Immature natural killer cell (primary cell): ENCODE results near the gene EPS8L3. TPM values are rescaled to one million over a fixed set of nuclear protein-coding genes. Genes with fewer than 3 reads are reported as not detected.
A peak's percentile ranks its signal among the peaks of the same experiment; 100 is the strongest.

Experiments used
- DNase-seq, 3 donors: peaks; one replicate each; pipeline ENCODE4 v3.0.0; 2022; ENCODE audit warnings: mixed read lengths in 1 of 3
- H3K27ac Mint-ChIP-seq, 6 donors: one replicate each; pipeline ENCODE4 v1.8.0; 2020; ENCODE audit warnings: mixed read lengths in 6 of 6, mild to moderate bottlenecking in 5 of 6, inconsistent platforms in 4 of 6, moderate library complexity in 3 of 6
- H3K27me3 Mint-ChIP-seq, 3 donors: one replicate each; pipeline ENCODE4 v1.8.0; 2020 to 2021; ENCODE audit warnings: low read depth in 3 of 3, mild to moderate bottlenecking in 3 of 3, mixed read lengths in 3 of 3, moderate library complexity in 3 of 3, inconsistent platforms in 1 of 3
- H3K36me3 Mint-ChIP-seq, 3 donors: one replicate each; pipeline ENCODE4 v1.8.0; 2020; ENCODE audit warnings: mixed read lengths in 3 of 3, inconsistent platforms in 2 of 3, mild to moderate bottlenecking in 2 of 3
- H3K4me1 Mint-ChIP-seq, 2 donors: one replicate each; pipeline ENCODE4 v1.8.0; 2020; ENCODE audit warnings: inconsistent platforms in 2 of 2, mild to moderate bottlenecking in 2 of 2, mixed read lengths in 2 of 2, moderate library complexity in 1 of 2
- H3K4me3 Mint-ChIP-seq, 5 donors: one replicate each; pipeline ENCODE4 v1.8.0; 2020; ENCODE audit warnings: mild to moderate bottlenecking in 5 of 5, mixed read lengths in 5 of 5, inconsistent platforms in 3 of 5, moderate library complexity in 3 of 5
- H3K9me3 Mint-ChIP-seq, 6 donors: one replicate each; pipeline ENCODE4 v1.8.0; 2020; ENCODE audit warnings: mild to moderate bottlenecking in 6 of 6, mixed read lengths in 6 of 6, inconsistent platforms in 4 of 6, moderate library complexity in 3 of 6
- polyA plus RNA-seq, 3 donors: library from polyadenylated mRNA; unstranded; fragments of 300-500 nt; fragmentation: Illumina TruSeq; gene quantifications; one replicate each; pipeline ENCODE4 v1.2.3, GENCODE V29; 2021

EPS8L3 gene
- polyA plus RNA-seq, 3 donors from 2014 or later, result 0.09 to 0.13 TPM; not detected in 1

DNA sequence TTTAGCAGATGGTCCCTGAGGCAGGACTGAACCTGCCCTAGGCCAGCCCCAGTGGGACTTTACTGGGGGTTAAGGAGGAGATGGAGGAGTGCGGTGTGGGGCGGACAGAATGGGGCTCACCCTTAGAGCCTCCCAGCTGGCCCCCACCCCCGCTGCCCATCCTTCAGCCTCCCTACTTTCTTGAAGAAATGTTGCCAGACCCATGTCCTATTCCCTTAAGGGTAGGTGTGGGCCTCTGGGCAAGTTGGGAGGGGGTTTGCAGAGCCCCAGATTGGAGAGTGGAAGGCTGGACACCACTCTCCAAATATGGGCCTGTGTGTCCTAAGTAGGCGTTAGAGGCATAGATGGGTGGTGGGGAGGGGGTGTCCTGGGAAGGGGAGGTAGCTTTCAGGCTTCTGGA, 19.2 kb upstream of the EPS8L3 start:
- no peak for DNase-seq
- Mint-ChIP-seq H3K4me1 (peaks cover 14 to 20% of the 10 kb centered on the region in 2 donors), H3K27ac (no peak overlapping the region), H3K36me3 (peaks cover 3 to 5% (median 4%) of the 10 kb centered on the region in 3 donors), H3K4me3 (no peak overlapping the region), H3K27me3 (peaks cover 6 to 19% (median 6%) of the 10 kb centered on the region in 3 donors), H3K9me3 (peaks cover 0 to 15% (median 2%) of the 10 kb centered on the region in 6 donors)

GRCh38 chr1:109782514-109782913, 18.8 kb upstream of the EPS8L3 start:
- Mint-ChIP-seq H3K27me3 (peaks cover 2 to 15% (median 6%) of the 10 kb centered on the region in 3 donors), H3K27ac (no peak overlapping the region), H3K4me1 (peaks cover 9 to 16% of the 10 kb centered on the region in 2 donors), H3K4me3 (no peak overlapping the region), H3K36me3 (peaks cover 3 to 5% (median 4%) of the 10 kb centered on the region in 3 donors), H3K9me3 (peaks cover 0 to 15% (median 2%) of the 10 kb centered on the region in 6 donors)
- no peak for DNase-seq

DNA sequence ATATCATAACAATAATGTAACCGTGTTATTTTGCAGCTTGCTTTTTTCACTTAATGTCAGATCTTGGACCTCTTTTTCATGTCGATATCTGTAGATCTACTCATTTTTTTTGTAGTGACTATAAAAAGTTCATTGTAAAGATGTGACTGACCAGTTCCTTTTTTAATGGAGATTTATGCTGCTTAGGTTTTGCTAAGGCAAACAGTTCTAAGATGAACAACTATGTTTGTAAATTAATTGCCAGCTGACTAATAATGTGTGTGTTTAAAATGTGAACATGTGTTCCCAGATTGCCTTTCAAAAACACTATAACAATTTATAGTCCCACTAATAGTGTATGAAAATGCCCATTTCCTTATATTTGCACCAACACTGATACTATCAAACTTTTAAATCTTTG, 18.1 kb upstream of the EPS8L3 start:
- no peak overlapping the region for H3K27ac Mint-ChIP-seq
- H3K4me1 Mint-ChIP-seq, result peaks cover 7 to 12% of the 10 kb centered on the region in 2 donors
- no peak overlapping the region for H3K4me3 Mint-ChIP-seq
- H3K36me3 Mint-ChIP-seq, result peaks cover 3 to 5% (median 4%) of the 10 kb centered on the region in 3 donors
- H3K9me3 Mint-ChIP-seq, result peaks cover 0 to 15% (median 2%) of the 10 kb centered on the region in 6 donors
- DNase-seq, result no peak
- H3K27me3 Mint-ChIP-seq, result peaks cover 2 to 13% (median 6%) of the 10 kb centered on the region in 3 donors

GRCh38 chr1:109780982-109781381, 17.3 kb upstream of the EPS8L3 start:
- Mint-ChIP-seq H3K36me3 (peaks cover 3 to 5% (median 4%) of the 10 kb centered on the region in 3 donors), H3K27ac (no peak overlapping the region), H3K9me3 (peaks cover 0 to 15% (median 2%) of the 10 kb centered on the region in 6 donors), H3K4me1 (peaks cover 4% of the 10 kb centered on the region in 2 donors), H3K4me3 (no peak overlapping the region), H3K27me3 (peaks cover 2 to 11% (median 6%) of the 10 kb centered on the region in 3 donors)
- DNase-seq, result no peak

- H3K27ac Mint-ChIP-seq, result peak overlapping the region in 1 of 6 donors; percentile 35
- H3K36me3 Mint-ChIP-seq, result peaks cover 0 to 5% (median 3%) of the 10 kb centered on the region in 3 donors
- H3K4me1 Mint-ChIP-seq, result peaks cover 4% of the 10 kb centered on the region in 2 donors
- no peak overlapping the region for H3K4me3 Mint-ChIP-seq
- peaks cover 0 to 15% (median 2%) of the 10 kb centered on the region in 6 donors for H3K9me3 Mint-ChIP-seq
- no peak for DNase-seq
- peaks cover 4 to 12% (median 5%) of the 10 kb centered on the region in 3 donors for H3K27me3 Mint-ChIP-seq
These were observed 14.4 kb upstream of the EPS8L3 start for GRCh38 chr1:109777980-109778625.

DNA sequence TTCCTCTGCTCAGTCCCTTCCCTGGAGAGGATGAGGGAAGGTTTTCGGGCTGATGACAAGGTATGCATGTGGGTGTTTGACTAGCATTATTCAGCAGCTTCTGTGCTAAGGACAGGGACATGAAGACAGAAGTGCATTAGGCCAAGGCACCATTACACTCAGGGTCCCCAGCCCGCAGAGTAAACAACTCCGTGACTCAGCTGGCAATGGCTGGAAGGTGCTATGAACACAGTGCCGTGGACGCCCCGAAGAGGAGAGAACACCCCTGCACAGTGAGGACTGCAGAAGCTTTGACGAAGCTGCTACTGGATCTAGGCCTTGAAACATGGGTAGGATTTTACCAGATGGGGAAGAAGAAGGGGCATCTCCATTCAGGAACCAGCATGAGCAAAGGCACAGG, 13.7 kb upstream of the EPS8L3 start:
- DNase-seq, result no peak
- peak overlapping the region in 2 of 6 donors; percentile 15 to 41 for H3K27ac Mint-ChIP-seq

GRCh38 chr1:109776911-109777310, 13.2 kb upstream of the EPS8L3 start:
- H3K27ac Mint-ChIP-seq, result peak overlapping the region in 3 of 6 donors; percentile 15 to 80 (median 79)
- H3K27me3 Mint-ChIP-seq, result peaks cover 3 to 12% (median 5%) of the 10 kb centered on the region in 3 donors
- peaks cover 4% of the 10 kb centered on the region in 2 donors for H3K4me1 Mint-ChIP-seq
- DNase-seq, result peak; percentile 76 to 79 (median 78)
- peaks cover 0 to 15% (median 2%) of the 10 kb centered on the region in 6 donors for H3K9me3 Mint-ChIP-seq
- H3K36me3 Mint-ChIP-seq, result peaks cover 0 to 5% (median 3%) of the 10 kb centered on the region in 3 donors
- no peak overlapping the region for H3K4me3 Mint-ChIP-seq

More for the DNA sequence above, 13.7 kb upstream of the EPS8L3 start:
- Mint-ChIP-seq H3K36me3 (peaks cover 0 to 5% (median 3%) of the 10 kb centered on the region in 3 donors), H3K9me3 (peaks cover 0 to 15% (median 2%) of the 10 kb centered on the region in 6 donors), H3K4me3 (no peak overlapping the region), H3K27me3 (peaks cover 3 to 12% (median 5%) of the 10 kb centered on the region in 3 donors), H3K4me1 (peaks cover 4% of the 10 kb centered on the region in 2 donors)

DNA sequence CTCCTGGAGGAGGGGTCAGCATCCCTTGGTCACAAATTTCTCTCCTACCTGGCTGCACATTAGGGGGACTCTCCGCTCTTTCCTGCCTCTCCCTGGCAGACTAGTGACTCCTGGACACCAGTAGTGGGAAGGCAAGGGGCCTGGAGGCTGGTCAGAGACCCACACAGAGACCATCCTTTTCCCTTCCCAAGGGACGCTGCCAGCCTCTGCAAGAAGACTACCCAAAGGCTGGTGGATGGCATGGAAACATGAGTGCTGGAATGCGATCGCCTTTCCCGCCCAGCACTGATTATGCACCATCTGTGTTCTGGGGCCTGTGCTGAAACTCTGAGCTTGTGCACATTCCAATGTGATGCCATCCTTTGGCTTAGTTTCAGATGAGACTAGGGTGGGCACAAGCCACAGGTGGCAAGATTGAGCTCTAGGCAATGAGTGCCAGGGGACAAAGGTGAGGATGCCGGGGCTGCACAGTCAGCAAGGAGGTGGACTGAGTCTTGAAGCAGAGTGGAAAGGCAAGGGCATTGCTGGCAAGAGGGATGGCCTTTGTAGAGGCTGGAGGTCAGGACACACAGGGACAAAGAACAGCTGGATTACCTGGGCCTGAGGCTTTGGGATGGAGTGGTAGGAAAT, 12.6 kb upstream of the EPS8L3 start:
- DNase-seq, result no peak
- no peak overlapping the region for H3K27ac Mint-ChIP-seq
- peaks cover 0 to 3% (median under 1%) of the 10 kb centered on the region in 3 donors for H3K36me3 Mint-ChIP-seq
- no peak overlapping the region for H3K4me3 Mint-ChIP-seq
- peaks cover 3 to 12% (median 5%) of the 10 kb centered on the region in 3 donors for H3K27me3 Mint-ChIP-seq
- peaks cover 0 to 9% (median 1%) of the 10 kb centered on the region in 6 donors for H3K9me3 Mint-ChIP-seq
- peaks cover 4% of the 10 kb centered on the region in 2 donors for H3K4me1 Mint-ChIP-seq

GRCh38 chr1:109775398-109775797, 11.7 kb upstream of the EPS8L3 start:
- H3K27me3 Mint-ChIP-seq, result peaks cover 0 to 10% (median 5%) of the 10 kb centered on the region in 3 donors
- peaks cover 4% of the 10 kb centered on the region in 2 donors for H3K4me1 Mint-ChIP-seq
- DNase-seq, result no peak
- H3K36me3 Mint-ChIP-seq, result no peaks in the 10 kb centered on the region
- peak overlapping the region in 1 of 6 donors; percentile 17 for H3K27ac Mint-ChIP-seq
- peaks cover 0 to under 1% (median 0%) of the 10 kb centered on the region in 6 donors for H3K9me3 Mint-ChIP-seq
- no peak overlapping the region for H3K4me3 Mint-ChIP-seq

DNA sequence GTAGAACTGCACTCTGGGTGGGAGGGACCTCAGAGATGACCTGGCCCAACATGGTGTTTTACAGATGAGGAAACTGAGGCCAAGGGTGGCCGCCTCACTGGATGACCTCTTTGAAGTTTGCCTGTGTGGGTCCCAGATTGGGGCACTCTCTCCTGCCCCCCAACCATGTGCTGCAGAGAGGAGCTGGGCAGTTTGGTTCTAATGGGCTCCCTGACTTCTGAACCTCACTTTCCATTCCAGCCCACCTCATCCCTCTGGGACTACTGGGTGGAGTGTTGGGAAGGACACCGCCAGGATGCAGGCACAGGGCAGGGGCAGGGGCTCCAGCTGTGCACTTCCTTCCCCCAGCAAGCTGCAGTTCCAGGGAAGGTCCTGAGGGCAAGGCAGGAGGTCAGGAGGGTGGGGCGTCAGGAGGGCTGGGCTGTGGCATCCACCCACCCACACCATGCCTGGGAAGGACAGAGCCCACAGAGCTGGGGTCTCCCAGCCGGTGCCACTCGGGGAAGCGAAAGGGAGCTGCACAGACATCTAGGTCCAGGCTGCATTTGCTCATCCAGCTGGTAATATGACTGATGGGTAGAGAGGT, 10.3 kb upstream of the EPS8L3 start:
- peak overlapping the region in 1 of 6 donors; percentile 15 for H3K27ac Mint-ChIP-seq

DNA sequence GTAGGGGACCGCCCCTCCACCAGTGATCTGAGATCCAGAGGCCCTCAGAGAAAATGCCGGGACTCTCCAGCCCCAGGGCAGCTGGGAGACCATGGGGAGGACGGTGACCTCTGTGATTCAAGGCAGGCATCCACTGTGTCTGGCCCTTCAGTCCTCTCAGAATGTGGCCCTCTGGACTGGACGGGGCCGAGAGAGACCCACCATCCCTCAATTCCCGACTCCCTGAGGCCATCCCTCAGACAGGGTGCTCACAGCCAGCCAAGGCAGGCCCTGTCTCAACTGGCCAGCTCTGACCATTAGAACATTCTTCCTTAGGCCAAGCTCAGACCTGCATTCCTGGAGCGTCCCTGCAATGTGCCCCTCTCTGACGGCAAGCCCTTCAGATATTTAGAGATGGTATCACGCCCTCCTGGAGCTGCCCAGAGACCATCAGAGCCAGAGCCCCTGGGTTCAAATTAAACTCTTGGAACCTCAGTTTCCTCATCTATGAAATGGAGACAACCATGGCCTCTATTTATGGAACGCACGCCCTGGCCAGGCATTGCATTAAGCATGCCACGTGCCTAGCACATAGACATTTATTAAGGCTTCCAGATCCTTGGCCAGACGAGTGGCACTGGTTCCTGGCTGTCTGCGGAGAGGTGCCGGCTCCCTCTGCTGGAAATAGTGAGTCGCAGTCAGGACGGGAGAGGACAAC, 9.6 kb upstream of the EPS8L3 start:
- no peaks in the 10 kb centered on the region for H3K9me3 Mint-ChIP-seq
- peaks cover 1 to 10% (median 7%) of the 10 kb centered on the region in 3 donors for H3K27me3 Mint-ChIP-seq
- peak; percentile 56 to 69 (median 62) for DNase-seq
- H3K4me3 Mint-ChIP-seq, result no peak overlapping the region
- H3K4me1 Mint-ChIP-seq, result peaks cover 4% of the 10 kb centered on the region in 2 donors
- no peaks in the 10 kb centered on the region for H3K36me3 Mint-ChIP-seq
- peak overlapping the region in 2 of 6 donors; percentile 15 to 73 for H3K27ac Mint-ChIP-seq

More for the DNA sequence above, 10.3 kb upstream of the EPS8L3 start:
- DNase-seq, result no peak
- H3K4me3 Mint-ChIP-seq, result no peak overlapping the region
- H3K36me3 Mint-ChIP-seq, result no peaks in the 10 kb centered on the region
- H3K4me1 Mint-ChIP-seq, result peaks cover 4% of the 10 kb centered on the region in 2 donors
- H3K9me3 Mint-ChIP-seq, result no peaks in the 10 kb centered on the region
- peaks cover 1 to 10% (median 7%) of the 10 kb centered on the region in 3 donors for H3K27me3 Mint-ChIP-seq

- Mint-ChIP-seq H3K9me3 (no peaks in the 10 kb centered on the region), H3K4me1 (peaks cover 4% of the 10 kb centered on the region in 2 donors), H3K4me3 (no peak overlapping the region), H3K27me3 (peaks cover 1 to 8% (median 7%) of the 10 kb centered on the region in 3 donors), H3K36me3 (no peaks in the 10 kb centered on the region), H3K27ac (no peak overlapping the region)
- no peak for DNase-seq
These were observed 9.0 kb upstream of the EPS8L3 start for GRCh38 chr1:109772658-109773202.
